GM21423 (cell line): ENCODE results near the gene CCDC73.
"Not testable (repeated sequence)": the region's sequence is repeated elsewhere in the genome, so short reads cannot be mapped to it uniquely, and the experiment has no call there.

Source experiments
- ATAC-seq: cut with Tn5 transposase; IDR thresholded peaks from one replicate; pipeline ENCODE4 v1.9.1; 2021; ENCODE audit warnings: mild to moderate bottlenecking, moderate library complexity; ENCODE audit not compliant: unreplicated experiment

CCDC73 gene

GRCh38 chr11:32597921-32598320, 196.5 kb downstream of the CCDC73 start:
- ATAC-seq = no peak

GRCh38 chr11:32596114-32596513, 198.3 kb downstream of the CCDC73 start:
- not testable (repeated sequence) for ATAC-seq

DNA sequence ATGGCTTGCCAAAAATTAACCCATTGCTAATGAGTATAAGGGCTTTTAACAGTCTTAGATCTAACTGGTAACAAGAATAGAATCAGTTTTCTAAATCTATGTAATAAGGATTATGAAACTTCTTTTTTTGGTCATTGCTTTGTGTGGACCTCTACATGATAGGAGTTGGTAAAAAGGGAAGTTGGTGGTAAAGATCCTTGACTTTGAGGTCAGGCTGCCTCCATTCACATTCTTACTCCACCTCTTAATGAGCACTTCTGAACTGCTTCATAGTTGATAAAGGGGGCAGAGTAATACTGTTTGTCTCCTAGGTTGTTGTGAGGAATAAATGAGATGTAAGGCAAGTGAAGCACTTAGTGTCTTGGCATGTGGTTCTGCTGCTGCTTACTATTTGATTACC, 200.2 kb downstream of the CCDC73 start:
- no peak for ATAC-seq

- no peak for ATAC-seq
Measured at GRCh38 chr11:32586576-32587190, 207.8 kb downstream of the CCDC73 start.

- no peak for ATAC-seq
Measured at GRCh38 chr11:32584921-32585320, 209.5 kb downstream of the CCDC73 start.

DNA sequence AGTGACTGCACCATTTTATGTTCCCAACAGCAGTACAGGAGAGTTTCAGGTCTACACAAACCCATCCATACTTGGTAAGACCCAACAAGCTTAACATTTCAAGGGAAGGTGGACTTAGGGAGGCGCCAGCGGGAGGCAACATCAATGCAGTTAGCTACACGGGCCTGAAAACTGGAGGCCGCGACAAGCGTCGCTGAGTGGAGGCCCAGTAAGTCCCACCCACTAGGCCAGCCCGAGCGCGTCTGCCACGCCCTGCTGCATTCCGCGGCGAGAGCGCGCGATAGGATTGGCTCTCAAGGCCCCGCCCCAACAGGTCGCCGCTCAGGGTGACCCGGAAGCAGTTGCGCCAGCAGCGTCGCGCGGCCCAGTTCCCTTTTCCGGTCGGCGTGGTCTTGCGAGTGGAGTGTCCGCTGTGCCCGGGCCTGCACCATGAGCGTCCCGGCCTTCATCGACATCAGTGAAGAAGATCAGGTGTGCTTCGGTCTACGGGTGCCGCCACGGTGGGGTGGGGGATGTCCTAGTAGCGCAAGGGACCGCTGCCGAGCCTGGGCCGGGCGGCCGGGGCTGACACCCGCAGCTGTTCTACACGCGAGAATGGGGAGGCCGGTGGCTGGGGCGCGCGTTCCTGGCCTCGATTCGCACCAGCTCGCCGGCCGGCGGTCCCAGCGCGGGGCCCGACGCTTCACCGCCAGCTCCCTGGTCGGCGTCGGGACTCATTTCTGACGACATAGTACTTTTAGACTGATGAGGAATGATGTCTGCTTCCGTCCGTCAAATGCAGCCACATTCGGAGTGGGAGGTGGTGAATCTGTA, 210.8 kb downstream of the CCDC73 start, which contains the start of gene EIF3M:
Gene EIF3M, plus strand, starts transcription at position 373 of the 813 bp plus-strand sequence. Its CDS starts 57 bp downstream, at position 430.
- ATAC-seq = peak; percentile 99

GRCh38 chr11:32581556-32581955, 212.9 kb downstream of the CCDC73 start:
- ATAC-seq = no peak

- ATAC-seq = no peak
Measured at GRCh38 chr11:32580967-32581366, 213.5 kb downstream of the CCDC73 start.

GRCh38 chr11:32576456-32576855, 218.0 kb downstream of the CCDC73 start:
- ATAC-seq = no peak

- no peak for ATAC-seq
Measured at GRCh38 chr11:32575070-32575469, 219.4 kb downstream of the CCDC73 start.

GRCh38 chr11:32574421-32574820, 220.0 kb downstream of the CCDC73 start:
- no peak for ATAC-seq

GRCh38 chr11:32573228-32573627, 221.2 kb downstream of the CCDC73 start:
- ATAC-seq = no peak

GRCh38 chr11:32571039-32571438, 223.4 kb downstream of the CCDC73 start:
- ATAC-seq = no peak

GRCh38 chr11:32569313-32569881, 225.1 kb downstream of the CCDC73 start:
- ATAC-seq = no peak

- no peak for ATAC-seq
Measured at GRCh38 chr11:32567154-32567553, 227.3 kb downstream of the CCDC73 start.

- ATAC-seq = no peak
Measured at GRCh38 chr11:32566517-32566916, 227.9 kb downstream of the CCDC73 start.

DNA sequence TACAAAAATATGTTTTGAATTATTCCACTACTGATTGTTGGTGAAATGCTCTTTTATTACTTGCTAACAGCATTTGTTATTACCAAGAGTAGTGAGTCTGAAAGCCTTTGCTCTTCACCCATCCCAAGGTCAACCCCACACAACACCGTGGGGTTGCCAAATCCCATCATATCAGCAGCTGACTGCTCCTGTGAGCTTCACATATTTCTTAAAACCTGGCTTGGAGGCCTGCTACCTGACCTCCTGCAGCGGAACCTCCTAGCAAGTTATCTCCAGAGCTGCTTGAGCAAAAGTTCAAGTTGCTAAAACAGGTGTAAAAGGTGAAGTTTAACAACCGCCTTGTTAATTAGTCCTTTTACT, 230.9 kb downstream of the CCDC73 start:
- ATAC-seq = no peak

- ATAC-seq = no peak
Measured at GRCh38 chr11:32562839-32563599, 231.4 kb downstream of the CCDC73 start.

DNA sequence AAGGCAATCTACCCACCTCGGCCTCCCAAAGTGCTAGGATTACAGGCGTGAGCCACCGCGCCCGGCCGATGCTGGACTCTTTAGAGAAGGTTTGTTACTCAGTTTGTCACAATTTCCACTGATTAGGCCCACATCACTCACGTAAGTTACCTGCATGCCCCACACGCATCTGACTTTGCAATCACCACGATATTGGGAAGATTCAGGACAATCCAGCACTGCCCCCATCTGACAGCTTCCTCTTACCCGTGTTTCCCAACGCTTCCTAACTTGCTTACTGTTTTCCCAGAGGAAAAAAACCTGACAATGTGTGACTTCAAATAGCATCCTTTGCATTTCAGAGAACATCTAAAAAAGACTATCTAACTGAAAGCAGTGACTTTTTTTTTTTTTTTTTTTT, 232.6 kb downstream of the CCDC73 start:
- ATAC-seq = no peak

GRCh38 chr11:32555895-32556294, 238.6 kb downstream of the CCDC73 start:
- no peak for ATAC-seq

GRCh38 chr11:32555091-32555490, 239.4 kb downstream of the CCDC73 start:
- ATAC-seq = no peak
